Hematopoietic multipotent progenitor cell treated with erythropoietin and hydrocortisone succinate and interleukin-3 and kit ligand, for 17 days (in vitro differentiated cells): ENCODE measurements around the gene ZIC5.

Experiments used
- DNase-seq: peaks from one replicate; pipeline ENCODE4 v3.0.0-alpha.2; 2015; ENCODE audit warnings: low spot score

ZIC5 gene

DNA sequence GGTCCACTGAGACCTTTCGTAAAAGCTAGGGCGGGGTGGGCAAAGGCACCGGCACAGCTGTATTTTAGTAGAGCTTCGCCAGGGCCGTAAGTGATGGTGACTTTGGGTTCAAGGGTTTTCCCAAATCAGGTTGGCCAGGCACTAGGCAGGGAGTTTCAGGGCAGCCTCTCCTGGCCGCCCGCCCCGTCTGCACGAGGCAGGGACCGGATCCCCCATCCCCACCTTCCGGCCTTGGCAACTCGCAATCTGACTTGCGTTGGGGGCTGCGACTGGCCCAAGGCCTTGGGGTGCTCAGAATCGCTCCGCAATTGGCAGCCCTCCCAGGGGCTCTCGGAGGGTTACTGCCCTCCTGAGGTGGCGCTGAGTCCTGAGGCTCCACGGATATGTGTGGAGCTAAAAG, 4.1 kb upstream of the ZIC5 start:
- DNase-seq, result no peak

DNA sequence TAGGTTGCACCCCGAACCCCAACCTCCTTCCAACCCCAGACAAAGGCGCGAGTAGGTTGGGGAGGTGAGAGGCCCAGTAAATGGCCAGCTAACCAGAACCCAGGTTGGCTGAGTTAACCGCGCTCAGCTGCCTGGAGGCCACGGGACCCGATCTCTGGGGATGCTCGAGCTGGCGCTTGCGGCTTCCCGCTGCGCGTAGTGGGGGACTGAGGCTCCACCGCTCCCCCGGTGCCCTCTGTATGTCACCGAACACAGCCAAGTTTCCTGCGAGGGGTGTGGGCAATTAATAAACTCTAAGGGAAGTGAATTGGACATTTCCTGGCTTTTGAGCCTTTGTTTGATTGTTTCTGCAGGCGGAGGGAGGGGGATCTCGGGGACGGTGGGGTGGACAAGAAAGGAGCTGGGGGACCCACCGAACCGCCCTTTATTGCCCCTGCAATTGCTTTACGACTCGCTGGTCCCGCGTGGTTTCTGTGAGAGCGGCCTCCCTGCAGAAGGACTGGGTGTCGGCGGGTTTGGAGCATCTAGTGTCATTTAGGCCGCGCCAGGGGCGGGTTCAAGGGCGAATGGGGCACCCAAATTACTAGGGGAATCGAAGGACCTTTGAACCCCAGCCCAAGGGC, 3.5 kb upstream of the ZIC5 start:
- DNase-seq, result no peak

DNA sequence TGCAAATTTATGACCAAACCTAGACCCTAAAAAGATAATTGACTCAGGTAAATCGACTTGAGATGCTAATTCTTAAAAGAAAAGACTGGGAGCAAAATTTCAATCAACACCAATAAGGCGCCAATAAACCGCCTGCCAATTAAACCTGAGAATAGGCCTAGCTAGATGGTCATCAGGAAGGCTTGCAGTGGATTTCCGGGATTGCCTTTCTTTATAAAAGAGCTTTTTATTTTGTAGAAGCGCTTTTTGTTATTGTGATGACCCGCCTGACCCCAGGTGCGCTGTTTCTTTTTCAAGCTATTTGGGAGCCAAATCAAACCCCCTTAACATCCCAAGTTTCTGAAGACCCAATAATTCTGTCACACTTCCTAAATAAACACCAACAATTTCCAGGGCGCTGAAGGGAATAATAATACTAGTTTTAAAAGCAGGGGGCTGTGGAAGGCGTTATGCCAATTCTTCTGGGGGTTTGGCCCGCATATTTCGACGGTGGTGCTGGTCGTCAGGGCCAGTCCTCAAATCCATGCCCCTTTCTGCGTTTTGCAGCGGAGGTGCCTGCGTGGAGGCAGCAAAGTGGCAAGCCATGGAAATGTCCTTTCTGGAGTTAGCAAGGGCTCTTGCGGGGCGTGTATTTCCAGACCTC, 2.9 kb upstream of the ZIC5 start:
- no peak for DNase-seq

DNA sequence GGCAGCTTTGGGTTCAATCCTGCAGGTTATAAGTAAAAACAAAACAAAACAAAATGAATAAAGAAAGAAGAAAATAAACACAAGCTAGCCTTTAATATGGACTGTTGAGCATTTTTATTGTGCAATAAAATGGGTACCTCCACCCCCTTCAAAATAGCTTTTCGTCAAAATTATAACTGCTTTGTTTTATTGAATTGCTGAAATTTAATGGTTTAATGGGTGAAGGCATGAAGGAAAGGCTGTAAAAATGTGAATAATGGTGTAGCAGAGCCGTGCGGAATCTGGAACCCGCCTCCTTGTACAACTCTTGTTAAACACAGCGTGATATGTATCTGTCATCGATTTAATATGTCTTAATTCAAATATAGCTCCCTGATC, 2.2 kb upstream of the ZIC5 start:
- DNase-seq, result no peak

DNA sequence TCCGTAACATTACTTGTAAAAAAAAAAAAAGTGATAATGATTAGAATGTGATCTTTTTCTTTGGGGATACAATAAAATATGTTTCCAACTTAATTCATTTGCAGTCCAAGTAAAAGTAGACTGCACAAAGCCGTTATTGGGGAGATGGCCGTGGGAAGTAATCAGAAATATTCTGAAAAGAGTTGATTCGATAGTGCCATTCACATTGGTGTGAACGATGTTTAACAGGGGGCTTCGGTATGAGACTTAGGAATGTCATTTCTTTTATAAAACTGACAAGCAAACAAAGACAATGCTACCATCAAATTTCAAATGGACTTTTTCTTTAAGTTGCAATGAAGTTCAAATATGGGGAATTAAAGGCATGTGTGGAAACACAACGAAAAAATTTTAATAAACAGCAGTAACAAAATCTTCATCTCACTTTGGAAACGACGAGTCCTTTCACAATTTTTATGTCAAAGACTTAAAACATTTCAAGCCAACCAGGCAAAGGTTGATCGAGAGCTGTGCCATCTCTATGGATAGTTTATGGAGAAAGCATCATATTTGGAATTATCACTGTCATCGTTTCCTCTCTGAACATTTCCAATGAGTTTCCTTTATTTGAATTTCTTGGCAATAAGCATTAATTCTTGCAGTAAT, 1.7 kb upstream of the ZIC5 start:
- DNase-seq, result no peak

DNA sequence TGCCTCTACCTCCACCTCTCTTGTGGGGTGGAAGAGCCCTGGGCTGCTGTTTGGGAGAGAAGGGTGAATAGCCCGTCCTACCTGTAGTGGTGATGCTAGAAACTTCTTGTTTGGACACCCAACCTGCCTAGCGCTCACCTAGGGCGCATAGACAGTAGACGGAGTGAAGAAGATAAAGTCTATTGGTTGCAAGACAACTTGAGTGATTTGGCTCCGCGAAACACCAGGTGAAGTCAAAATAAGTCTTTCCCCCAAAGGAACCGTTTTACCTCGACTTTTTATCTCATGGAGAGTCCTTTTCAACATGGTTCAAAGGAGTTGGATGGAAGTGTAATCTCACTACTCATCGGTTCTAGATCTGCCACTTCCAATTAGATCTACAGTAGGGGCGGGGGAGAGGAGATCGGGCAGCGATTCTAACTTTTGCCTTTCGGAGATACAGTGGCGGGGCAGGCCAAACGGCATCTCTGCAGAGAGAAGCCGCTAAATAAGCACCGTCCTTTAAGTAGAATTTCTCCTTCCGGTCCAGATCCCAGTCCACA, 694 bp upstream of the ZIC5 start:
- DNase-seq, result no peak

DNA sequence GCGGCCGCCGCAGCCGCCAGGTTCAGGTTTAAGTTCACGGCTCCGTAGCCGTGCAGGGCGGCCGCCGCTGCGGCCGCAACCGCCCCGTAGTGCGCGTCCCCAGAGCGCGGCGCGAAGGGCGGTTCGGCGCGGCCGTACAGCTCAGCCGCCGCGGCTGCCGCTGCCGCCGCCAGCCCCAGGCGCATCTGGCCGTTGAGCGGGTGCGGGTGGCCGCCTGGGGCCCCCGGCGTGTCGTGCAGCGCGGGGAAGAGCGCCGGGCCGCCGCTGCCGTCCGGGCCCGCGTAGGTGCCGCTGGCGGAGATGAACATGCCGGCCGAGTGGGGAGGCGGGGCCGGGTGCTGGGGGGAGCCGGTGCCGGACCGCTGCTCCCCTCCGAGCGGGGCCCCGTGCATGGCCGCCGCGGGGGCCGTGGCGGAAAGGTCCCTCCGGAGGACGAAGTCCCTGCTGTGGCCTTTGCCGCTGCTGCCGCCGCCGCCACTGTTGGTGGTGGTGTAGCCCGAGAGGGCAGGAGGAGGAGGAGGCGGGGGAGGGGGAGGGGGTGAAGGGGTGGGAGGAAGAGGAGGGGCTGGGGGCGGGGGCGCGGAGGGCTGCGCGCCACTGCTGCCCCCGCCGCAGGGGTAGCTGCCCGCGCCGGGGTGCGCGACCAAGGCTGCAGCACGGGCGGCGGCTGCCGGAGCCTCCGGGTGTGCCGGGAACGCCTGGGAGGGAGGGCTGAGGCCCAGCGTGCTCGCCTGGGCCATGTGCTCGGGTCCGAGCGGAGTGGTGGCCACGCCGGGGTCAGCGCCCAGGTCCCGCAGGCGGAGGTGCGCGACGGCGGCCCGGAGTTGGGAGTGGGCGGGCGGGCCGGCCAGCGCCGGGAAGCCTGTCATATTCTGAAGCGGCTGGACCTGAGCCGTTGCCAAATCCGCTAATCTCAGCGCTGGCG, 654 bp downstream of the ZIC5 start:
- no peak for DNase-seq

DNA sequence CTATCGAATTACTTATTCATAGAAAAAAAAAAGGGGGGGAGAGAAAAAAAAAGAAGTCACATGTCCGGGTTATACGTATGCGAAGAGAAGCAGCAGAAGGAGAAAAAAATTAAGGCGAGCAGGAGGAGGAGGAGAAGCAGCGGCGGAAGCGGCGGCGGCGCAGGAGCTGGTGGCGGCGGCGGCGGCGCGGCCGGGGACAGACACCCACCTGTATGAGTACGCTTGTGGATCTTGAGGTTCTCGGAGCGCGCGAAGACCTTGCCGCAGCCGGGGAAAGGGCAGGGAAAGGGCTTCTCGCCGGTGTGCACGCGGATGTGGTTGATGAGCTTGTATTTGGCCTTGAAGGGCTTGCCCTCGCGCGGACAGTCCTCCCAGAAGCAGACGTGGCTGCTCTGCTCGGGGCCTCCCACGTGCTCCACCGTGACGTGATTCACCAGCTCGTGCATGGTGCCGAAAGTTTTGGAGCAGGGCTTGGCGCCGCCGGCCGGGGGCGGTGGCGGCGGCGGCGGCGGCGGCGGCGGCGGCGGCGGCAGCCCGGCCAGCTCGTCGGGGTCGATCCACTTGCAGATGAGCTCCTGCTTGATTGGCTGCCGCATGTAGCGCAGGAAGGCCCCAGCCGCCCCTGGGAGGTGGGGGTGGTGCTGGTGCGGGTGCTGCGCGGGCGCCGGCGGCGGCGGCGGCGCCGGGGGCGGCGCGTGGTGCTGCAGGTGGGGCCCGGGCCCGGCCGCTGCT, 1.5 kb downstream of the ZIC5 start:
- no peak for DNase-seq

DNA sequence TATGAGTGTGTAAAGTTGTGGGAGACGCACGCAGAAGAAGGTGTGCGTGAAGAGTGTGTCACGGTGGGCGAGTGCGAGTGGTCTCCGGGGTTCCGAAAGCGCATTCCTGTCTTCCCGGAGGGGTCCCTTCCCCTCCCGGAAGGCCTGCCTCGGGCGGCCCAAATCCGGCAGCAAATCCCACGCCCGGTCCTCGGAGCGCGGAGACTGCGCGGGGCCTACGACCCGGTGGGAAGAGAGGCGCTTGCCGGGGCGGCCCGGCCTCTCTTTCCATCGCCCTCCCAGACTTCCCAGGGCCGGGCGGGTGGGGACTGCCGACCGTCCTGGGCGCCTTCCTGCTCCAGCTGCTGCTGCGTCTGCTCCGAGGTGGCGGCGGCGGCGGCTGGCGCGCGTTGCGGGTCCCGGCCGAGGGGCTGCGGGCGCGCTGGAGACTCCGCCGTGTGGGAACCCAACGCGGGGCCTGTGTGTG, 2.1 kb downstream of the ZIC5 start:
- no peak for DNase-seq

DNA sequence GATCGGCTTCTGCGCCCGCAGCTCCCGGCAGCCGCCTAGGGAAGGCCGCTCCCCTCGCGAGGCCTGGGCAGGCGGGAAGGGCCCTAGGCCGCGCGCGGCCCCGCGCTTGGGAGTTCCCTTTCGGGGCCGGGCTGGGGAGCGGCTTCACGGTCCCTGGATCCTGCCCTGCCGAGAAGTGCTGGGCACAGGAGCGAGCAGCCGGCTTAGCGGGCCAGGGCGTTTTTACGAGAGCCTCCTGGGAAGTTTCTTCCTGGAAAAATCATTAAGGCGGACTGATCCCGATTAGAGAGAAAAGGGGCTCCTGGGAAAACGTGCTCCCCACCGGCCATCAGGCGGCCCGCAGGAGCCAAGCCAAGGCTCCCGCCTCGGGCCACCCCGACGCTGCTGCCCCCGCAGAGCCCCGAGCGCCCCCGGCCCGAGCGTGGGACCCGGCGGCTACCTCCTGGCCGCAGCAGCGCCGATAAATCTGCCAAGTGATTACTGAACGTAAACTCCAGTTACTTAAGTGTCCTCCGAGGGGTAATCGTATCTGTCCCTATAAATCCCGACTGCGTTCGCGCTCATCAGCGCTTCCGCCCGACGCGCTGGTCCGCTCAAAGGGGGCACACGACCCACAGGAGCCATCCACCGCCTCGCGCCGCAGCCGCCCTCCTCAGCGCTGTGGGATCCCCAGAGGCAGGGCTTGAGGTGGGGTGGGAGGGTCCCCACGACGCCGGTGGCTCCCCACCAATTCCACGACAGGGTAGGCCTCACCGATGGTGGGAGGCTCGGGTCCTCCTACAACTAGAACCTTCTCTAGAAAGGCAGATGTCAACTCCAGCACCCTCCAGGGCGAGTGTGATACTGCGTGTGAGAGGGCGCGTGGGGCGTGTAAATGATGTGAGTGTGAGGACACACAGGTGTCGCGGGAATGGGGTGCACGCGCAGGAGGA, 2.8 kb downstream of the ZIC5 start:
- no peak for DNase-seq

DNA sequence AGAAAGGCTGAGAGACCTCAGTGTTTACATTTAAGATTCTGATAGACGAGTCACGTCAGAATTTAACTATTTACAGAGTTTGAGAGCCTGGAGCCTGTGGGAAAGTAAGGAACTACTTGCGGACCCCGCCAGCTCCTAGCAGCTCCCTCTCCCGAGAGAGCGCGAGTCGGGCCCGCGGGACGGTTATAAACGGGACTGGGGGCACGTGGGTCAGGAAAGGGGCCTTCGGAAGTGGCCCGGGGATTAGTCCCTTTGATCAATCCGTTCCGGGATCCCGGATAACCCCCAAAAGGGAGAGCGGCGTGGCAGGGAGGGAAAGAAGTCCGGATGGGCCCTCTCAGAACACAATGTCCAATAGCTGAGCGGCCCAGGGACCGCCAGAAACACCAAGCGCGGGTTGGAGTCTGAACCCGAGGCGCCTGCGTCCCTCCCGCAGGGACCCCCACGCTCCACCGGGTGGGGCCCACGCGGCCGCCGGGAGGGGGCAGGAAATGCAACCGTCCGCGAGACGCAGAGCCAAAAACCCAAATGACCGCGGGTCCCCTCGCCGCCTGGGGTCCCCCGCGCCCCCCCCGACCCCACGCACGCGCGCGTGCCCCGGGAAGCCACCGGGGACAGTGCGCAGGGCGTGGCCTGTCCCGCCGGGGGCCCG, 3.6 kb downstream of the ZIC5 start:
- DNase-seq, result no peak

DNA sequence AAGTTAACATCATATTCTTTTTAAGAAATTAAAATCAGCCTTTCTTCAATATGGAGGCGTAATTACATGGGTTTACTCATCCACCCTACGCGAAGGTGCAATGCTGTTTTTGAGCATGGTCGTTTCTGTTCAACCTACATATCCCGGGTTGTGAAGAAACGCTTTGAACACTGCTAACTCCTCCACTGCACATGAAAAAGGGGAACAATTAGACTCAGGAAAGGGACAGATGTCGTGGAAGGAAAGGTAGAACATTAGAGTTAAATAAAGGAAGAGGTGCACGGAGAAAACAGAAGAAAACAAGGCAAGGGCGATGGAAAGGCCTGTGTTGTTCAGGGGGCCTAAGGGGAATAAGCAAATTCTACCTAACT, 4.1 kb downstream of the ZIC5 start:
- no peak for DNase-seq

DNA sequence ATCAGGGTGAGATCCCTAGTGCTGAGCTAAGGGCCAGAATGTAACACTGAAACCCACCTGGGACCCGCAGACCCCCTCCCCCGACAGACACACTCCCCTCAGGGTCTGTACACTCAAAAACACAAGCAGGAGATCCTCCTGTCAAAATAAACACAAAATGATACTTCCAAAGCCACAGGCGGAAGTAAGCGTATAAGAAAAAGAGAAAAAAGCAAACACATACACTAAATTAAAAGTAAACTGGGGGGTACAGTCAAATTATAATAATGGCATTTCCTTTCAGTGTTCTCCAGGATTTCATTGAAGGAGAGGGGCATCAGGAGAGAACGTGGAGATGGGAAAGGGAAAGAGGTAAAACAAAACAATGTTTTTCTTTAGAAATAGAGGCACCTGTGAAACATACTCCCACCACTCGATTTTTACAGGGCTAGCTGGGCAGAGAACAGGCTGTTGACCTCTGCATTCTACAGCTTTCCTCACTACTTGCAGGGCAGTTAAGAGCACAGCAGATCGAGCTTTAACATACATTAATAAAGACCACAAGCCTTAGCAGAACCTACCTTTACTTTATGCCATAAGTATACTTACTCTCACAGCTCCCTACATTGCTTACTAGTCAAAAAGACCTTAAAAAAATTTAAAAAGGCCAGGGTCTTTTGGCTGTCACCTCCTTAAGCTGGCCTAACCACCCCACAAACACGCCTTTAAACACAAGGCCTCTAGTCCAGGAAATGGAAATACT, 5.3 kb downstream of the ZIC5 start:
- no peak for DNase-seq

DNA sequence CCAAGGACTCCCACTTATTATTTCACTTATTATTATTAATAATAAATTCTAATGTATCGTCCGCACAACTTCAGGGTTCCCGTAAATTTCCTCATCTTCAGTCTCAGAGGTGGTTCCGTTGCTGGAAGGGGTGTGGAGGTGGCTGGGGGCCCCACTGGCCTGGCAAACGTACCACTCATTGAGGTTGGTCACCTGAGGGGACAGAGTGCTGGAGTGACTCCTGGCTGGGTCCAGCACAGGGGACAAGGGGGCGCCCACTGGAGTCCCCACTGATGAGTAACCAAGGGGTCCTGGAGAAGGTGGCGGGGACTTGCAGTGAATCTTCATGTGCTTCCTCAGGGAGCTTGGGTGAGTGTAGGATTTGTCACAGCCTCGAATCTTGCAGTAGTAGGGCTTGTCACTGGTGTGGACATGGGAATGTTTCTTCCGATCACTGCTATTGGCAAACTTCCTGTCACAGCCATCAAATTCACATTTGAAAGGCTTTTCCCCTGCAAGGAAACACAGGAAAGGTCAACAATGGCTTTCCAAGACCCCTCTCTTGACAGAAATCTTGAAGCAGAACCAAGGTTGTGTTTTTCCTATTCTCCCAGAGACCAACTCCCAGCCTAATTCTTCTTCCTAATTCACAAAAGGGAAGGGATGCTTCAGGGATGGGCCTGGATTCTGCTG, 6.1 kb downstream of the ZIC5 start:
- DNase-seq, result no peak

DNA sequence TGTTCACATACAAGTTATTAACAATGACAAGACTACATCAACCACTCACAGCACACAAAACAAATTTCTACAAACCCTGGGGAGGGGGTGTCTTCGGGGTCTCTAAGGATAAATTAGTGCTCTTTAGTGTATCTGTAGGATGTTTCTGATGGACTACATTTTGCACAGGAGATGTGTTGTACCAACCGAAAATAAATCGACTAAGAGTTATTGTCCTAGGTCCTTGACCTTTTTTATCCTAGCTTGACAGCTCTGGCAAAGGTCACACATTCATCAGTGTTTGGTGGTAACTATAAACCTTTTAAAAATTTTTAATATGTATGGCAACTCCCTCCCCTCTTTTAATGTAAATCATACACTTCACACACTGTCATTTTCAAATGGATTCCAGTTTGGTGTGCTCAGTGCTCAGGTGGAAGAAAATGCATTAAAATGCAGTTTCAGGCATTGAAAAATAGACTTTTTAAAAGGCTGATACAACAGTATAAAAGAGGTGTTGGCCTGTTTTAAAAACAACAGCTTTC, 7.7 kb downstream of the ZIC5 start:
- DNase-seq, result no peak

DNA sequence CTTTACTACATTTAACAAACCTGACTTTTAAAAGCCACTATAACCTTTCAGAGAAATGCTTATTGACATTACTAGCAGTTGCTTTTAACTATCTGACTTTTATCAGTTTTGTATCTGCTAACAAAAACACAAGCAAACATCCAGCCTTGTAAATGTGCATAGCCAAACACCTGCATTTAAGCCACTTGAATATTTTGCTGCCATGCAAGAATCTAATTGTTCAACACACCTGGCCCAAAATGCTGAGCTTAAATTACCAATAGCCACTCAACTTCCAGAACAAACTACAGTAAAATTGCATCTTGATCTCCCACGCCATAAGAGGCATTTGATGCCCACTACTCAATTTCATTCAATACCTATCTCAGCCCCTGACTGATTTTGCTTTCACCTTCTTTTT, 9.3 kb downstream of the ZIC5 start:
- no peak for DNase-seq

DNA sequence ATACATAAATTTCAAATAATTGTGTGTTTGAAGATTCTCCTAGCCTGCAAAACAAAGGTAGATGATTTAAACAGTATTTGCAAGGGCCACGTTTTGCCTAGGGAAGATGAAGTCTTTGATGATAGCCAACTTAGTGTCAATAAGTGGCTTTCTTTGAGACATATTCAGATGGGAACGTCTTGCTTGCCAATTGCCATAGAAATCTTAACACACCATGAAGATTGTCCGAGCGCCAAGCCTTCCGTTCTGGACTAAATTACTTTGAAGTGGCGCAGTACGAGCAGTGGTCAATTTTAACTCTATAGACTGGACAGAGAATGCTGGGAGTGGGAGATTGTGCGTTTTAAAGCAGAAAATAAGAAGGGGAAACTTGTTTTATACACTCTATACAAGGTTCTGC, 9.9 kb downstream of the ZIC5 start:
- DNase-seq, result no peak

DNA sequence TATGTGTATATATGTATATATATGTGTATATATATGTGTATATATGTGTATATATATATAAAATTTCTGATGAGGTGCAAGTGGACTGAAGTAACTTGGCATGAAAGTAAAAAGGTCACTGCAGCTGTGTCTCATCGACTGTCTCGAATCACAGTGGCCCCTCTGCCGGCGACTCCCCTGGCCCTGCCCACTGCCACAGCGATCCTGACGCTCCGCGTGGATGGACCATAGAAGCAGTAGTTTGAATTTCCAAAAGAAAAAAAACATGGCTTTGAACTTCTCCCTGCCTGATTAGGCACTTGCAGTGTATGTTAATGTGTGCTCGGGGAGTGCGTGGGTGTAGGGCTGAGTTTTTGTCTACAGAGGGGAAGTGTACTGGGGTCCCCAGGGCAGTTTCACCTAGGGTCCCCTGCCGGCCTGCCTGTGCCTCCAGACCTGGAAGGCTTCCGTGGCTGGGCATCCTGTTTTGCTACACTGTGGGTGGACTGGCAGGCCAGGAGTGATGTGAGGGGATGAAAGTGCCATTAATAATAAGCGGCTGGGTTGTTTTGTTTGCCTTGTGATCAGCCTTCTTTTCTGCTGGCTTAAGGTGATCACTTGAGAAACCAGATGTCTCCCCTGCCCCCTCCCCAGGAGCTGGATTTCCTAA, 10.8 kb downstream of the ZIC5 start:
- no peak for DNase-seq
